ENCODE results near the gene DOC2B. TPM values are rescaled to one million over a fixed set of nuclear protein-coding genes. Genes with fewer than 3 reads are reported as not detected.

Gene DOC2B
- total RNA-seq, 1 experiment from 2014 or later = 31.4 TPM

DNA sequence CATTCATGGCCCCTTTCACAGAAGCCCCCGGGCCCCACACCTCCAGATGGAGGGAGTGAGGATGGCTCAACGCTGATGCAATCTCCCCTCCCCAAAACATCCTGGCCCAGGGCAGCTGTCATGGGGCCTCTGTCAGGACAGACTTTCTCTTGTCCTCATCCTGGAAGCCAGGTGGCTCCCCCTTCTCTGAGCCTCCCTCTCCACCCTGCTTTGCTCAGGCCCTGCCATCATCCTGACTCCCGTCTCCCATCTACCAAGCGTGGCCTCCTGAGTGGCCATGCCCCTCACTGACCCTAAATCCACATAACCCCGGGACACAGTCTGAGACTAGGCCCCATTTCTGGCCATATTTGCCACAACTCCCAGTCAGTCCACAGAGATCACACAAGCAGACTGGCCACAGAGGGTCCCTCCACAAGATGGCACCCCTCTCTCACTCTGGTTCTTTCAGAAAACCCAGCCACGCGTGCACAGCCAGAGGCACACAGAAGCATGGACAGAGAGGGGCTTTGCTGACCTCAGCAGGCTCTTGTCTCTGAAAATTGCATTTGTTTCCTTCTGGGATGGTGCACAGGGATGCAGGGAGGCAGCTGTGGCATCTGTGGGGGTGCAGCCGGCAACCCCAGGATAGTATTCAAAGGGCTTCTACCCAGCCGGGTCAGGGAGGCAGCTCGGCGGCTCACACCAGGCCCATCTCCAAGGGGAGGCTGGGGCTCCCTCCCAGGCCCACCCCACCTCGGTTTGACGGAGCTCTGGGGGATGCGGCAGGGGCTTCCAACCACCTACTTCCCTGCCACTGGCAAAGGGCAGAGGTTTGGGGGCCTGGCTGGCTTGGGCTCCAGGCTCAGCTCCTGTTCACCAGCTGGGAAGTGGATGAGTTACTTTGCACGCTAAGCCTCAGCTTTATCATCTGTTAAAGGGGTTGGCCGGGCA, 16.9 kb downstream of the DOC2B start:
- no peak for DNase-seq (ENCODE audit: extremely low read depth, low read depth)

GRCh38 chr17:163514-164098, 17.8 kb downstream of the DOC2B start:
- no peak for DNase-seq (ENCODE audit: extremely low read depth, low read depth)

DNA sequence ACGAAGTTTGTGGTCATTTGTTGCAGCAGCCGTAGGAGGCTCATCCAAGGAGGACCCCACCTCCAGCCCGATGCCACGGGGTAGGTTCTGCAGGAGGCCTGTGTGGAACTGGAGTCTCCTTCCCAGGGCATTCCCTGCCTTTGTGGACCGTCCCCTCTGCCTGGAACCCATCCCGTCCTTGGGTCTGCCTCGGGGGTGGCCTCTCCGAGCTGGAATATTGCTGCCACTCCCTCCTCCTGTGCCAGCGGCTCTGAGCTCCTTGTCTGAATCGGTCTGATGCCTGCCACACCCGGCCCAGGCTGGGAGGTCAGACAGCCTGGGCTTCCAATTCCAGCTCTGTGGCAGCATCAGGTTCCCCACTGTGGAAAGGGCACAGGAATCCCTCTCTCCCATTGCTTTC, 18.8 kb downstream of the DOC2B start:
- no peak for DNase-seq (ENCODE audit: extremely low read depth, low read depth)

DNA sequence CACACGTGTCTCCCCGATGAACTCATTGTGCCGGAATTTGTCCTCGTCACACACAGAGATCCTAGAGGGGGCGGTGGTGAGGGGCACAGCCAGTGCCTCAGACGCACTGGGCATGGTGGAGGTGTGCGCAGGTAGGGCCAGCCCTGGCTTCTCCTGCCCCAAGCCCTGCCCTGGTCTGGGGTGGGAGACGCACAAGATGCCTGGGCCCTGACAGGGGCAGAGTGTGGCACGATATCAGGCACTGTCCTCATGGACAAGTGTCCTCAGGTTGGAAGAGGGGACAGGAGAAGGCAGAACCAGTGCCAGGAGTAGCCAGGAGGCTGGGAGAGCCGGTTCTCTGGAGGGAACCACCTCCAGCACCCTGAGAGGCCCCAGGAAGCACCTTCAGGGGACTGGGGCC, 20.0 kb downstream of the DOC2B start:
- DNase-seq (ENCODE audit: extremely low read depth, low read depth) = no peak

- no peak for DNase-seq (ENCODE audit: extremely low read depth, low read depth)
These were observed 21.1 kb downstream of the DOC2B start for GRCh38 chr17:160336-160735.

DNA sequence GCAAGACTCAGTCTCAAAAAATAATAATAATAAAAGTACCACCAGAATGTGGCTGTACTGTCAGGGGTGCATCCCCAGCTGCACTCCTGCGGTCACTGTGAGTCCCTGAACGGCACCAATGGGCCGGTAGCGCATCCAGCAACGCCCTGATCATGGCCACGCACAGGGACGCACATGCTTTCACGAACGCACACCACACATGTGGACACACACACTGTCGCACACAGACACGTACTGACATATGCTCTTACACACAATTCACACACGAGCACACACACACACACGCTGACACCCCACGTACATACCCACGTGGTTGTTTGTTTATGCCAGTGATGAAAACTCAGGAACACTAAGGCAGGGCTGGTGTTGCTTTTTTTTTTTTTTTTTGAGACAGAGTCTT, 21.8 kb downstream of the DOC2B start:
- no peak for DNase-seq (ENCODE audit: extremely low read depth, low read depth)

DNA sequence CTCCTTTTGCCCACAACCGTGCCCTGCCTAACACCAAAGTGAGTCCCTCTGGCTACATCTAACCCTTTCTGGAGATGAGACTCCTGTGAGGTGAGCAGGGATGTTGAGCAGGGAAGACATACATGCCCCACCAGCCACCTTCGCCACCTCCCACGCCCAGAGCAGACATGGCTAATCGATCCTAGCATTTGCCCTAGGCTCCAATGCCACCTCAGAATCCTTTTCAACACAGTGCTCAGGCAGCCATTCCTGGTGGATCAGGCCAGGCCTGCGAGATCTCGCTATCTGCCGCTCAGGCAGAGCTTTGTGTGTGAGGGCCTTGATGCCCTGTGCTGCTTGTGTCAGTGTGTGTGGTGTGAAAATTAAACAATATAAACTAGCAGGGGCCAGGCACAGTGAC, 23.1 kb downstream of the DOC2B start:
- no peak for DNase-seq (ENCODE audit: extremely low read depth, low read depth)

DNA sequence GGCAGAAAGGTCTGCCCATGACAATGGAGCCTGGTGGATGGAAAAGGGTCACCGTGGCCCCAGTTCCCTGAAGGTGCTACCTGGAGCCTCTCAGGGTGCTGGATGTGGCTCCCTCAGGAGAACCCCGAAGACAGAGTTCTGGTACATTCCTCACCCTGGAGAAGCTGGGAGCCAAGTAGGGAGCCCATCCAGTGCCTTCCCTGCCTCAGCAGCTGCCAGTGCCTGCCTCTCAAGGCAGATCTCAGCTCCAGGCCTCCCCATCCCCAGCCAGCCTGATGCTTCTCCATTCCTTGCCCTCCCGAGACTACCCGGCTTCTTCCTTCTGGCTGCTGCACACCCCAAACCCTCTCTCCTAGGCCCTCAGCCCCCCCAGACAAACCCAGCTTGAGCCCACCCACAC, 23.5 kb downstream of the DOC2B start:
- DNase-seq (ENCODE audit: extremely low read depth, low read depth) = no peak

- no peak for DNase-seq (ENCODE audit: extremely low read depth, low read depth)
These were observed 24.5 kb downstream of the DOC2B start for GRCh38 chr17:156946-157345.

DNA sequence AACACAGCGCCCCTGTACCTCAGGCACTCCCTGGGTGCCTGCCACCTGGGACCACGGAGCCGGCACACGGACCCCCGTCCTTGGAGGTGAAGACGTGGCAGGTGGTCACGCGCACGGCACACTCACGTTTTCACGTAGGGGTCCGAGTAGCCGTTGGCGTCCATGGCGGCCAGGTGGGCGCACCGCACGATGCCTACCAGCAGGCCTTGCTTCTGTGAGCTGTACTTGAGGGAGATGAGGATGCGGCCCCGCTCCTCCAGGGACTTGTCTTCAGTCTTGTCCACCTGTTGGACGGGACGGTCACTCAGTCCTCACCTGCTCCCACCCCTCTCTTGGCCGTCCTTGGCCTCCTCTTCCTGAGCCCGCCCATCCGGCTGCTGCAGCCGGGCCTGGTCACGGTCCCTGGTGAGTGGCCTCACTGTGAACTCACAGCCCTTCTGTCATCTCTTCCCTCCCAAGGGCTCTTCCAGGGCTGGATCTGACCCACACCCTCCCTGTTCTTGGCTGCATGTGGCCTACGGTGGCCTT, 25.3 kb downstream of the DOC2B start:
- DNase-seq (ENCODE audit: extremely low read depth, low read depth) = no peak

GRCh38 chr17:155576-155975, 25.9 kb downstream of the DOC2B start:
- no peak for DNase-seq (ENCODE audit: extremely low read depth, low read depth)

GRCh38 chr17:153851-154250, 27.6 kb downstream of the DOC2B start:
- no peak for DNase-seq (ENCODE audit: extremely low read depth, low read depth)

GRCh38 chr17:152860-153420, 28.5 kb downstream of the DOC2B start:
- DNase-seq (ENCODE audit: extremely low read depth, low read depth) = no peak

DNA sequence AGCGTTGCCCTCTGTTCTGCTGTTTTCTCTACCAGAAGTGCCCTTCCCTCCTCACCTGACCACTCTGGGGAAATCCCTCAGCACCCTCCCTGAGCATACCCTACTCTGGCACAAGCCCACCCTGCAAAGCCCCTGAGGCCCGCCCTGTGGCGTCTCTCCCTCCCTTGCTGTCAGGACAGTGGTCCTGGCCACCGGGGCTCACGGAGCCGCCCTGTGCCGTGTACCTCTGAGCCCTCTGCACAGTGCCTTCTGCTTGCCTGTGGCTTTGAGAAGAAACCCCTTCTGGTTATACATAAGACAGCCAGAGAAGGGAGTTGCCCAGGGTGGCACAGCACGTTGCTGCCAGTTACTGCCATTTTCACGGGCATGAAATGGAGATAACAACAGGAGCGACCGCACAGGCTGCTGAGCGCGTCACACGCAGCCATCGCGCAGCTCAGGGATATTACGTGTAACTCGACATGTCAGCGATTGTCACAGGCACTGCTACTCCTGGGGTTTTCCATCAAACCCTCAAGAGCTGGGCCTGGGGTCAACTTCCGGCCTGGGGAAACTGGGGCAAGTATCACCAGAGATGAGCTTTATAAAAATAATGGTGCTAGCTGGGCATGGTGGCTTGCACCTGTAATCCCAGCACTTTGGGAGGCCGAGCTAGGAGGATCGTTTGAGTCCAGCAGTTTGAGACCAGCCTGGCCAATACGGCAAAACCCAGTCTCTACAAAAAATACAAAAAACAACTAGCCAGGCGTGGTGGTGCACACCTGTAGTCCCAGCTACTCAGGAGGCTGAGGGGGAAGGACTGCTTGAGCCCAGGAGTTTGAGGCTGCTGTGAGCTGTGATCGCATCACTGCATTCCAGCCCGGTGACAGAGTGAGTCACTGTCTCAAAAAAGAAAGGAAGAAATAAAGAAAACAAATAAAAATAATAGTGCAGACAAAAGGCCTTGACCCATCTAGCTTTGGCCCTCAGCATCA, 29.3 kb downstream of the DOC2B start:
- no peak for DNase-seq (ENCODE audit: extremely low read depth, low read depth)

DNA sequence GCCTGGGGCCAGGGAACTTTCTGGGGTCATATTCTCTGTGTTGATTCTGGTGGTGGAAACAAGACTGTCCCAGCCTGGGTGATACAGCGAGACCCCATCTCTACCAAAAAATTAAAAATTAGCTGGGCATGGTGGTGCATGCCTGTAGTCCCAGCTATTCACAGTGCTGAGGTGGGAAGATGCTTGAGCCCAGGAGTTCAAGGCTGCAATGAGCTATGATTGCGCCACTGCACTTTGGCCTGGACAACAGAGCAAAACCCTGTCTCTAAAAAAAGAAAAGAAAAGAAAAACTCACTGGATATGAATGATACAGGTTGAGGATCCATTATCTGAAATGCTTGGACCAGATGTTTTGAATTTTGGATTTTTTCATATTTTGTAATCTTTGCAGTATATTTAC, 30.4 kb downstream of the DOC2B start:
- DNase-seq (ENCODE audit: extremely low read depth, low read depth) = no peak

DNA sequence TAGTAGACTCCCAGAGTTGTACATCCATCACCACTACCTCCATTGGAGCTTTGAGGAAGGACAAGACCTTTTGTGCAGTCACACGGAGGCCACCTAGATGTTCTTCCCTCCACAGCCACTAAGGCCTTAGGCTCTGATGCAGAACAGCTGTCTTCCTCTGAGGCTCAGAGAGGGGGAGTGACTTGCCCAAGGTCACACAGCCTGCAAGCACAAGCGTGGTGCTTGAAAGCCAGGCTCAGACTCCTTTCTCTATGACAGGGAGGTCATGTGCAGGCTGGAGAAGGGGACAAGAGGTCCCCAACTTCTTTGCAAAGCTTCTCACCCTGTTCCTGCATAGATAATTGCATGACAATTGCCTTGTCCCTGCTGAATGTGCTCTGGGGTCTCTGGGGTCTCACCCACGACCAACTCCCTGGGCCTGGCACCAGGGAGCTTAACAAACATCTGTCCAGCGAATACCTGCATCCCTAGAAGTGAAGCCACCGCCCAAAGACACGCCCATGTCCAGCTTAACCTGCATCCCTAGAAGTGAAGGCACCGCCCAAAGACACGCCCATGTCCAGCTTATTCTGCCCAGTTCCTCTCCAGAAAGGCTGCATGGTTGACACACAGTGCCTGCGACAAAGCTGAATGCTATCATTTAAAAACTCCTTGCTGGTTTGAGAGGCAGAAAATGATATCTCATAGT, 31.4 kb downstream of the DOC2B start:
- DNase-seq (ENCODE audit: extremely low read depth, low read depth) = no peak

GRCh38 chr17:149231-149630, 32.2 kb downstream of the DOC2B start:
- DNase-seq (ENCODE audit: extremely low read depth, low read depth) = no peak

GRCh38 chr17:148757-149156, 32.7 kb downstream of the DOC2B start:
- DNase-seq (ENCODE audit: extremely low read depth, low read depth) = no peak

- no peak for DNase-seq (ENCODE audit: extremely low read depth, low read depth)
These were observed 33.4 kb downstream of the DOC2B start for GRCh38 chr17:147796-148740.

Data from NCI-H460 (cell line).